GM19455 (cell line): Measurements from ENCODE around the gene UQCRH.
"Not testable (repeated sequence)": the region's sequence is repeated elsewhere in the genome, so short reads cannot be mapped to it uniquely, and the experiment has no call there.

Experiments
- ATAC-seq: cut with Tn5 transposase; IDR thresholded peaks from one replicate; pipeline ENCODE4 v1.9.1; 2021; ENCODE audit not compliant: unreplicated experiment

The UQCRH gene

GRCh38 chr1:46331786-46332540 is 28.5 kb downstream of the UQCRH start:
- ATAC-seq, result not testable (repeated sequence)

DNA sequence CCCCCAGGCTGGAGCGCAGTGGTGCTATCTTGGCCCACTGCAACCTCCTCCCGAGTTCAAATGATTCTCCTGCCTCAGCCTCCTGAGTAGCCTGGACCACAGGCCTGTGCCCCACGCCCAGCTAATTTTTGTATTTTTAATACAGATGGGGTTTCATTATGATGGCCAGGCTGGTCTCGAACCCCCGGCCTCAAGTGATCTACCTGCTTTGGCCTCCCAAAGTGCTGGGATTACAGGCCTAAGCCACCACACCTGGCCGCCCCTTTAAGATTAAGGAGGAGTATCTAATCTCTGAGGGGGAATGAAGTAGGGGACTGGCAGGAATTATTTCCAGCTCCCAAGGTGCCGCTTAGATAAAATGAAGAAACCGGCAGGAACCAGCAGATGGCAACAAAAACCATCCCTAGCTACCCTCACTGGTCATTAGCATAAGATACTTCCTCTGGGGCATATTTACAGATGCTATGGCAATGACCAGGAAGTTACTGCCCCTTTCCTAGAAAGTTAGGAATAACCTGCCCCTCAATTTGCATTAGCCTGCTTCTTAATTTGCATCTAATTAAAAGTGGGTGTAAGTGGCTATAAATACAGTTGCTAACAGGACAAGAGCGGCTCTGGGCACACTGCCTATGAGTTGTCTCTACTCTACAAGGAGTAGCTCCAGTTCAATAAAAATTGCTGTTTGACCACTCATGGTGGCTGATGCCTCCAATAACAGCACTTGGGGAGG is 30.0 kb downstream of the UQCRH start:
- peak; percentile 46 for ATAC-seq

- no peak for ATAC-seq
Measured at GRCh38 chr1:46334030-46334384, 30.5 kb downstream of the UQCRH start.

DNA sequence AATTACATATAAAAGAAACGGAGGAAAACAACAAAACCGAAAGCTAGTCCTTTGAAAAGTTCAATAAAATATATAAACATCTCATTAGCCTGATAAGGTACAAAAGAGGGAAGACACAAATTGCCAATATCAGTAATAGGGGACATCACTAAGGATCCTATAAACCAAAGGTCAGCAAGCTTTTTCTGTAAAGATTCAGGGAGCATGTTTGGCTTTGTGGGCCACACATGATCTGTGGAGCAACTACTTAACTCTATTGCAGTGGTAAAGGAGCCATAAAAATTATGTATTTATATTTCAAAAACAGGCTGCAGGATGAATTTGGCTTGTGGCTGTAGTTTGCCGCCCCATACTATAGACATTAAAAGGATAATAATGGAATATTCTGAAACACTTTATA is 31.6 kb downstream of the UQCRH start:
- ATAC-seq, result no peak

DNA sequence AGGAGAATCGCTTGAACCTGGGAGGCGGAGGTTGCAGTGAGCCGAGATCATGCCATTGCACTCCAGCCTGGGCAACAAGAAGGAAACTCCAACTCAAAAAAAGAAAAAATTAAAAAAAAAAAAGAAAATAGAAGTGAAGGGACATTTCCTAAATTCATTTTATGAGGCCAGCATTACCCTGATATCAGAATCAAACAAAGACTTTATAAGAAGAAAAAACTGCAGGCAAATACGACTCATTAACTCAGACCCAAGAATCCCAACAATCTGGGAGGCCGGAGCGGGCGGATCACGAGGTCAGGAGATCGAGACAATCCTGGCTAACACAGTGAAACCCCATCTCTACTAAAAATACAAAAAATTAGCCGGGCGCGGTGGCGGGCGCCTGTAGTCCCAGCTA is 33.9 kb downstream of the UQCRH start:
- not testable (repeated sequence) for ATAC-seq

DNA sequence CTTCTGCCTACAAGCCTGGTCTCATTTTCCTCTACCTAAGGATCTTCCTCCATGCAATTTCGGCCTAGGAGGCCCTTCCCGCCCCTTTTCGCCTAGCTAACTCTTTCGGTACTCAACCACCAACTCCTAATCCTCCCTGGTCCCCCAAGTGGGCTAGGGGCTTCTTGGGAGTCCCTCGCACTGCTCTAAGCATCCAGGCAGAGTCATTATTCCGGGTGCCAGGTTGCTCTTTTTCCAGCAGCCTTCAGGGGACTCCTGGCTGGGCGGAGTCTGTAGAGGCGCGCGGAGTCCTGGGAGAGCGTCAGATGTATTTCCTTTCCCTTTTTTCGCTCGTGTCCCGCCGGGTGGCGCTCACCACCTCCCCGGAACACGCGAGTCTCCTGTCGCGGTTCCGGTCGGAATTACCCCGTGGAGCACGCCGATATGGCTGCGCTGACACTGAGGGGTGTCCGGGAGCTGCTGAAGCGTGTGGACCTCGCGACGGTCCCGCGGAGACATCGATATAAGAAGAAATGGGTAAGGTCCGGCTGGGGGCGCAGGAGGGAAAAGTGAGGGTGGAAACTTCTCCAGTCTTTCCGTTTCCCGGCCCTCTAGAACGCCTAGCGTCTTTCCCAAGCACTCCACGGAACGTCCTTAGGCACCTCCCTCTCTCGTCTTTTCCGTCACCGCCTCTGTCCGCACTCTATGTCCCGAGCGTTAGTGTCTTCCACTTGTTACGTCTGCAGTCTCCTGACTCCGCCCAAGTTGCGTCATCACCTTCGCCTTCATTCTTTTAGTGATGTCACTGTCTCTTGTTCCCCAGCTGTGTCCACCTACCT is 37.1 kb downstream of the UQCRH start, which contains the start of gene NSUN4:
TSS of gene NSUN4 (plus strand) at position 404 of the 818 bp plus-strand sequence. CDS start at position 424, 20 bp downstream.
- ATAC-seq, result peak; percentile 77

- ATAC-seq, result no peak
Measured at GRCh38 chr1:46341222-46342083, 38.0 kb downstream of the UQCRH start.

- no peak for ATAC-seq
Measured at GRCh38 chr1:46342084-46342656, 38.7 kb downstream of the UQCRH start.

GRCh38 chr1:46342677-46343350 is 39.3 kb downstream of the UQCRH start:
- no peak for ATAC-seq

GRCh38 chr1:46343351-46343695 is 39.8 kb downstream of the UQCRH start:
- no peak for ATAC-seq

GRCh38 chr1:46343705-46344104 is 40.2 kb downstream of the UQCRH start:
- ATAC-seq, result no peak

- ATAC-seq, result no peak
Measured at GRCh38 chr1:46344481-46344880, 41.0 kb downstream of the UQCRH start.

DNA sequence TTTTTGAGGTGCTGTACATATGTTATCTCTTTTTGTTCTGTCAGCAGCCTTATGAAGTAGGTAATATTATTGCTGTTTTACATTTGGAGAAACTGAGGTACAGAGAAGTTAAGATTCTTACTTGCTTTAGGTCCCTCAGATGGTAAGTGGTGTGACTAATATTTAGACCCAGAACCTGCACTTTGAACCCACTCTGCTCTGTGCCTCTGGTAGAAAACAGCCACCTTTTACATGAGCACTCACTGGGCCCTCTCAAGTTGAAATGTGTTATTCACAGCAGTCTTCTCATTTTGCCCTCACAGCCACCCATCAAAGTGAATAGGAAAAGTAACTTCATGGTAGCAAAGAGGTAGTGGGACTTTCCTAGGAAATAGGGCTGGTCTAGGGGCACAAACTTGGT is 41.8 kb downstream of the UQCRH start:
- ATAC-seq, result no peak

- ATAC-seq, result no peak
Measured at GRCh38 chr1:46352363-46352762, 48.9 kb downstream of the UQCRH start.

GRCh38 chr1:46355920-46356319 is 52.4 kb downstream of the UQCRH start:
- ATAC-seq, result not testable (repeated sequence)

GRCh38 chr1:46362158-46362557 is 58.7 kb downstream of the UQCRH start:
- ATAC-seq, result no peak

- no peak for ATAC-seq
Measured at GRCh38 chr1:46363121-46363520, 59.6 kb downstream of the UQCRH start.

DNA sequence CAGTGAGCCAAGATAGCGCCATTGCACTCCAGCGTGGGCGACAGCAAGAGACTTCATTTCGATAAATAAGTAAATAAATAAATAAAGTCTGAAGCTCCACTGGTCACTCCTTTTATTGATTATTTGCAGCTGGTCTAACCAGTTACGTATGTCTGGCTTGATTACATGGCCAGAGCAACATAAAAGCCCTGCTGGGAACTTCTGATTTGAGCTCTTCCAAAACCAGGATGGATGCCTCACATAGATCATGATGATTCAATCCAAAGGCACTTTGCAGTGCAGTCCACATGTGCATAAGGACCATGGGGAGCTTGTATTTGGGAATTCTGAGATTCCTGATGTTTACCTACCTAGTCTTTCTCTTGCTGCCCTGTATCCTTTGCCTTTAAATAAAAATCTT is 61.1 kb downstream of the UQCRH start:
- no peak for ATAC-seq

DNA sequence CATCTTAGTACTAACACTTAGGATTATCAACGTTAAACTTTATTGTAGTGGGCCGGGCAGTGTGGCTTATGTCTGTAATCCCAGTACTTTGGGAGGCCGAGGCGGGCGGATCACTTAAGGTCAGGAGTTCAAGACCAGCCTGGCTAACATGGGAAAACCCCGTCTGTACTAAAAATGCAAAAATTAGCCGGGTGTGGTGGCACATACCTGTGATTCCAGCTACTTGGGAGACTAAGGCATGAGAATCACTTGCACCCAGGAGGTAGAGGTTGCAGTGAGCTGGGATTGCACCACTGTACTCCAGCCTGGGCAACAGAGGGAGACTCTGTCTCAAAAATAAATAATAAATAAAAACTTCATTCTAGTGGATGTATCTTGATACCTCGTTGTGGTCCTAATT is 62.3 kb downstream of the UQCRH start:
- not testable (repeated sequence) for ATAC-seq
